Measurements from ENCODE around the gene DNASE2B. TPM values are rescaled to one million over a fixed set of nuclear protein-coding genes. Genes with fewer than 3 reads are reported as not detected.

The DNASE2B gene, protein sequence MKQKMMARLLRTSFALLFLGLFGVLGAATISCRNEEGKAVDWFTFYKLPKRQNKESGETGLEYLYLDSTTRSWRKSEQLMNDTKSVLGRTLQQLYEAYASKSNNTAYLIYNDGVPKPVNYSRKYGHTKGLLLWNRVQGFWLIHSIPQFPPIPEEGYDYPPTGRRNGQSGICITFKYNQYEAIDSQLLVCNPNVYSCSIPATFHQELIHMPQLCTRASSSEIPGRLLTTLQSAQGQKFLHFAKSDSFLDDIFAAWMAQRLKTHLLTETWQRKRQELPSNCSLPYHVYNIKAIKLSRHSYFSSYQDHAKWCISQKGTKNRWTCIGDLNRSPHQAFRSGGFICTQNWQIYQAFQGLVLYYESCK
- total RNA-seq = 0.26 and 0.36 TPM in 2 replicates
- long read RNA-seq = 0 reads

DNA sequence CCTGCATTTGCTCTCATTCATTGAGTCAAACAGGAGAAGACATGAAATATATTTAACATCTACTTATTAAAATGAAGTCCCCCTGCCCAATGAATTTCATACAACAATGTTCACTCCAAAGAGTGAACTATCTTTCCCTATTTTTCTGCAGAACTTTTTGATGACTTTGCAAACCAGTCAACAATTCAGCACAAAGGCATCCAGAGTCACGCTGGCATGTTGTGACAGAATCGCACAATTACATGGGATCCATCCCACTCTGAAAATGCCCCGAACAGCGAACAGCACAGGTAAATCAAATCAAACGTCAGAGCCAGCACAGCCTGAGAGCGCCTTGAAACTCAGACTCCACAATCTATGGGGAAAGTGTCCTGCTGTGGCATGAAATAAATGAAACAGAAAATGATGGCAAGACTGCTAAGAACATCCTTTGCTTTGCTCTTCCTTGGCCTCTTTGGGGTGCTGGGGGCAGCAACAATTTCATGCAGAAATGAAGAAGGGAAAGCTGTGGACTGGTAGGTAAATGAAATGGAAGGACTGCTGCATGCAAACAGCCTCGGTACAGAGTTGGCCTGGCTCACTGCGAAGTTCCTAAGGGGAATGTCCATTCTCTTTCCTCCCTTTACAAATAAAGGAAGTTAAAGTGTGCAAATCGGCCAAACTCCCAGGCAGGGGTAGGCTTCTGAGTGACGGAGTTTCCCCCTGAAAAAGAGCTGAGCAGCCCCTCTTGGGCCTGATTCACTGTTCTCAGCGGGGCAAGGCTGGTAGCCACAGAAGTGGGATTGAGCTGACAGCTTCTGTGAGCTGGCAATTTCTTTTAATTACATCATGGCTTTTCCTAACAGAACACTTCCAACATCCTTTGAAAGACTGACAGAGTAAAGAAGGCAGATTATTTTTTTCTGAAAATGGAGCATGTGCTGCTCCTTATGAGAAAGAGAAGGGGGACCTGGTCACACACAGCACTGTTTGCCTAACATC, at the start of gene DNASE2B:
Gene DNASE2B (plus strand): TSS at position 310 of the 981 bp plus-strand sequence. CDS start 81 bp downstream, at position 391.
- Mint-ChIP-seq H3K27ac (peak within 1 kb of the TSS; percentile 42), H3K9me3 (ENCODE audit: low read depth) (peaks cover 3% of the 10 kb centered on the region), H3K27me3 (no peaks in the 10 kb centered on the region), H3K36me3 (ENCODE audit: insufficient read depth) (no peaks in the 10 kb centered on the region), H3K4me3 (ENCODE audit: low read depth) (no peak within 1 kb of the TSS), H3K4me1 (ENCODE audit: low read depth) (peaks cover 13% of the 10 kb centered on the region)
- DNase-seq (ENCODE audit: low spot score, unreplicated experiment) = no peak
- TF ChIP-seq, protein P1, sequence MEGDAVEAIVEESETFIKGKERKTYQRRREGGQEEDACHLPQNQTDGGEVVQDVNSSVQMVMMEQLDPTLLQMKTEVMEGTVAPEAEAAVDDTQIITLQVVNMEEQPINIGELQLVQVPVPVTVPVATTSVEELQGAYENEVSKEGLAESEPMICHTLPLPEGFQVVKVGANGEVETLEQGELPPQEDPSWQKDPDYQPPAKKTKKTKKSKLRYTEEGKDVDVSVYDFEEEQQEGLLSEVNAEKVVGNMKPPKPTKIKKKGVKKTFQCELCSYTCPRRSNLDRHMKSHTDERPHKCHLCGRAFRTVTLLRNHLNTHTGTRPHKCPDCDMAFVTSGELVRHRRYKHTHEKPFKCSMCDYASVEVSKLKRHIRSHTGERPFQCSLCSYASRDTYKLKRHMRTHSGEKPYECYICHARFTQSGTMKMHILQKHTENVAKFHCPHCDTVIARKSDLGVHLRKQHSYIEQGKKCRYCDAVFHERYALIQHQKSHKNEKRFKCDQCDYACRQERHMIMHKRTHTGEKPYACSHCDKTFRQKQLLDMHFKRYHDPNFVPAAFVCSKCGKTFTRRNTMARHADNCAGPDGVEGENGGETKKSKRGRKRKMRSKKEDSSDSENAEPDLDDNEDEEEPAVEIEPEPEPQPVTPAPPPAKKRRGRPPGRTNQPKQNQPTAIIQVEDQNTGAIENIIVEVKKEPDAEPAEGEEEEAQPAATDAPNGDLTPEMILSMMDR (IDR thresholded peaks at IDR 0.05; ENCODE audit: unreplicated experiment) = no peak

DNA sequence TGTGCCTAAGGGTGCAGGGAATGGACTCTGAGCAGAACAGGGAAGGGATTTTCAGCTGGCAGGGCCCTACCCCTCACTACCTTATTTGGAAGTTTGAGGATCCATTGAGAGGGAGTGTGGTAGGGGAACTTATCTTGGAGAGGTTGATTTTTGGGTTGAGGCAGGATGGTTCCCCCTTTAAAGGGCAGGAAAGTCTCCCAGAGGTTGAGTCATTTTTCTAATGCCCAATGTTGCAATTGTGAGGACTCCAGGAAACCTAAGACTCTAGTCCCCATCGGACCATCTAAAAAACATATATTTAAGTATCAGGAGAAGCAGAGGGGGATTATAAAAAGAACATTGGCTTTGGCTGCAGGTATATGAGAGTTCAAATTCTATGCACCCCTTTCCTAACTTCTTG, 49.5 kb upstream of the DNASE2B start:
- no peak for DNase-seq (ENCODE audit: low spot score, unreplicated experiment)
- no peaks in the 10 kb centered on the region for H3K27me3 Mint-ChIP-seq
- peaks cover 21% of the 10 kb centered on the region for H3K36me3 Mint-ChIP-seq (ENCODE audit: insufficient read depth)
- TF ChIP-seq, protein P1 (IDR thresholded peaks at IDR 0.05; ENCODE audit: unreplicated experiment) = no peak
- no peaks in the 10 kb centered on the region for H3K9me3 Mint-ChIP-seq (ENCODE audit: low read depth)
- H3K4me3 Mint-ChIP-seq (ENCODE audit: low read depth) = no peak overlapping the region
- H3K4me1 Mint-ChIP-seq (ENCODE audit: low read depth) = peaks cover 5% of the 10 kb centered on the region
- H3K27ac Mint-ChIP-seq = no peak overlapping the region

DNA sequence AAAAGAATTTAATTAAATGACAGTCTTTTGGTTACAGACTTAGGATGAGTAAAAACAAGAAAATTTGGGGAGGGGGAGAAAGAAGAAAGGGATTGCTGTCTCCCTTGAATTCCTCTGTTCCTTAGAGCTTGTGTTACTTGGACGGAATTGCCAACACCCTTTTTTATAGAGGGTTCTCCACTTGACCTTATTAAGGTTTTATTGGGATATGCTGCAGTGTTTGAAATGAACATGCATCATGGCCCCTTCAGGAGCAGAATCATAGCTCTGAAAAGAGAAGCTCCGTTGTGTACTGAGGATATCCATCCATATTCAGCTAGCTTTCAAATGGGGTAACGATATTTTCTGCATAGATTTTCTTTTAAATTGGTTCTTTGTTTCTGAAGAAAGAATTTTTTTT, 48.2 kb upstream of the DNASE2B start:
- TF ChIP-seq, protein P1 (IDR thresholded peaks at IDR 0.05; ENCODE audit: unreplicated experiment) = no peak
- H3K9me3 Mint-ChIP-seq (ENCODE audit: low read depth) = no peaks in the 10 kb centered on the region
- no peak for DNase-seq (ENCODE audit: low spot score, unreplicated experiment)
- no peak overlapping the region for H3K27ac Mint-ChIP-seq
- H3K4me3 Mint-ChIP-seq (ENCODE audit: low read depth) = no peak overlapping the region
- H3K27me3 Mint-ChIP-seq = no peaks in the 10 kb centered on the region
- H3K4me1 Mint-ChIP-seq (ENCODE audit: low read depth) = peaks cover 5% of the 10 kb centered on the region
- peaks cover 18% of the 10 kb centered on the region for H3K36me3 Mint-ChIP-seq (ENCODE audit: insufficient read depth)

DNA sequence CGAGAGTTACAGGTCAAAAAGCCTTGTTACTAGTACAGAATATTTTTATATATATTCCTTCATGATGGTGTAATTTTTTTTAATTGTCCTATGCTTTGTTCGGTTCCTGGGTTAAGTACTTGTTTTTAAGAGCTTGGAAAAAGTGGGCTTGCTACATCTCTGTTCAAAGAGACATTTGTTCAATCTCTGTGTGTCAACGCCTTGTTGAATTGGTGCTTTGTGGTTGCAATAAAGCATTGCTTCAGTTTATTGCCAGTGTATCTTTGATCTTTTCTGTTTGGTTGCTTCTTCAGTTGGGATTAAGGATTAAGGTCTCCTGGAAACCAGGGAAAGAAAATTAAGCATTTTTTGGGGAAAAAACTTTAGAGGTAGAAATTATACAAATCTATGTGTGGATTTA, 47.7 kb upstream of the DNASE2B start:
- H3K9me3 Mint-ChIP-seq (ENCODE audit: low read depth) = peaks cover 1% of the 10 kb centered on the region
- peaks cover 14% of the 10 kb centered on the region for H3K36me3 Mint-ChIP-seq (ENCODE audit: insufficient read depth)
- peaks cover 5% of the 10 kb centered on the region for H3K4me1 Mint-ChIP-seq (ENCODE audit: low read depth)
- H3K27me3 Mint-ChIP-seq = no peaks in the 10 kb centered on the region
- H3K27ac Mint-ChIP-seq = peak overlapping the region; percentile 71
- no peak overlapping the region for H3K4me3 Mint-ChIP-seq (ENCODE audit: low read depth)
- DNase-seq (ENCODE audit: low spot score, unreplicated experiment) = no peak
- TF ChIP-seq, protein P1 (IDR thresholded peaks at IDR 0.05; ENCODE audit: unreplicated experiment) = no peak

All from progenitor cell of endocrine pancreas (in vitro differentiated cells).